Dermis microvascular lymphatic vessel endothelial cell (primary cell): ENCODE results near the gene MAP3K12. TPM values are rescaled to one million over a fixed set of nuclear protein-coding genes. Genes with fewer than 3 reads are reported as not detected.
A peak's percentile ranks its signal among the peaks of the same experiment; 100 is the strongest.
"Not testable (repeated sequence)": the region's sequence is repeated elsewhere in the genome, so short reads cannot be mapped to it uniquely, and the experiment has no call there.

ENCODE experiments used
- DNase-seq, 2 donors: peaks; one replicate each; pipeline versions ENCODE4 v3.0.0 to v3.0.0-alpha.2; 2010; ENCODE audit warnings: low read depth in 2 of 2
- total RNA-seq: library from RNA; depleted of rRNA; stranded (reverse); fragments of >200 nt; gene quantifications from 2 replicates; pipeline ENCODE4 v1.2.1, GENCODE V29; 2014

MAP3K12 gene
- total RNA-seq = 5.2 and 5.5 TPM in 2 replicates

GRCh38 chr12:53499266-53500141 lies at the start of gene MAP3K12:
Gene MAP3K12 (minus strand): TSS chr12:53499458. CDS start chr12:53487391, 12,067 bp downstream.
- peak in 1 of 2 donors; percentile 47 for DNase-seq

- not testable (repeated sequence) for DNase-seq
Measured at GRCh38 chr12:53548354-53548753, 49.1 kb upstream of the MAP3K12 start.

- peak; percentile 77 to 86 for DNase-seq
Measured at GRCh38 chr12:53543539-53543938, 44.3 kb upstream of the MAP3K12 start.

- DNase-seq = no peak
Measured at GRCh38 chr12:53539526-53539925, 40.3 kb upstream of the MAP3K12 start.

GRCh38 chr12:53538209-53538689 lies 39.0 kb upstream of the MAP3K12 start:
- peak in 1 of 2 donors; percentile 32 for DNase-seq

- DNase-seq = no peak
Measured at GRCh38 chr12:53536962-53537361, 37.7 kb upstream of the MAP3K12 start.

GRCh38 chr12:53533471-53533870 lies 34.2 kb upstream of the MAP3K12 start:
- no peak for DNase-seq

GRCh38 chr12:53532524-53533445 lies 33.5 kb upstream of the MAP3K12 start:
- DNase-seq = no peak

- no peak for DNase-seq
Measured at GRCh38 chr12:53532021-53532420, 32.8 kb upstream of the MAP3K12 start.

GRCh38 chr12:53530920-53531319 lies 31.7 kb upstream of the MAP3K12 start:
- no peak for DNase-seq

- no peak for DNase-seq
Measured at GRCh38 chr12:53530061-53530460, 30.8 kb upstream of the MAP3K12 start.

- no peak for DNase-seq
Measured at GRCh38 chr12:53524476-53524875, 25.2 kb upstream of the MAP3K12 start.

- no peak for DNase-seq
Measured at GRCh38 chr12:53523131-53523530, 23.9 kb upstream of the MAP3K12 start.

GRCh38 chr12:53518381-53518780 lies 19.1 kb upstream of the MAP3K12 start:
- DNase-seq = no peak

- no peak for DNase-seq
Measured at GRCh38 chr12:53516758-53517455, 17.6 kb upstream of the MAP3K12 start.

- DNase-seq = no peak
Measured at GRCh38 chr12:53515291-53515680, 16.0 kb upstream of the MAP3K12 start.

GRCh38 chr12:53514628-53515290 lies 15.5 kb upstream of the MAP3K12 start:
- no peak for DNase-seq

- no peak for DNase-seq
Measured at GRCh38 chr12:53513712-53514410, 14.6 kb upstream of the MAP3K12 start.

- no peak for DNase-seq
Measured at GRCh38 chr12:53510181-53510812, 11.0 kb upstream of the MAP3K12 start.
